Vagina (tissue), 2 donors: ENCODE data around the gene PPP1R14B. TPM values are rescaled to one million over a fixed set of nuclear protein-coding genes. Genes with fewer than 3 reads are reported as not detected.
A peak's percentile ranks its signal among the peaks of the same experiment; 100 is the strongest.

Experiments
- DNase-seq, 2 donors: peaks; one replicate each; pipeline ENCODE4 v3.0.0-alpha.2; 2017; ENCODE audit errors: extremely low spot score in 2 of 2
- H3K27ac ChIP-seq: fragments of 200-600 bp; sonication (generic); one replicate; pipeline ENCODE4 v1.5.1; 2019
- H3K27me3 ChIP-seq: fragments of 200-600 bp; sonication (generic); one replicate; pipeline ENCODE4 v1.5.1; 2019
- H3K36me3 ChIP-seq, 2 donors: fragments of 200-600 bp; sonication (generic); one replicate each; pipeline ENCODE4 v1.5.1; 2017 to 2019
- H3K4me1 ChIP-seq: fragments of 200-600 bp; sonication (generic); one replicate; pipeline ENCODE4 v1.5.1; 2019
- H3K4me3 ChIP-seq, 2 donors: fragments of 200-600 bp; sonication (generic); 1 replicate in 1 of 2; 2 replicates in 1 of 2; pipeline ENCODE4 v1.5.1; 2016 to 2019
- H3K9me3 ChIP-seq: fragments of 200-600 bp; sonication (generic); one replicate; pipeline ENCODE4 v1.5.1; 2019
- POLR2A ChIP-seq, 2 donors: fragments of 450-650 bp; IDR thresholded peaks; one replicate each; pipeline ENCODE4 v1.6.1; 2017; ENCODE audit warnings: antibody characterized with exemption in 2 of 2, mild to moderate bottlenecking in 2 of 2, moderate library complexity in 2 of 2
- POLR2AphosphoS5 ChIP-seq, 2 donors: sonication (generic); formaldehyde crosslinking; IDR thresholded peaks; one replicate each; pipeline ENCODE4 v1.9.0; 2017; ENCODE audit warnings: antibody characterized with exemption in 2 of 2, mild to moderate bottlenecking in 2 of 2, low read depth in 1 of 2; ENCODE audit not compliant: insufficient read depth in 1 of 2
- intact Hi-C: fragments of 100-400 bp; cut with DNase I; formaldehyde crosslinking; loops from one replicate; pipeline ENCODE4 v1.15.1; 2023
- total RNA-seq: library from RNA; depleted of rRNA; stranded (reverse); fragments of >200 nt; gene quantifications from one replicate; pipeline ENCODE4 v1.2.3, GENCODE V29; 2016
- TF ChIP-seq, protein P1 (sequence below), 3 experiments: fragments of 450-650 bp in 2 of 3; fragments of 200-600 bp in 1 of 3; sonication (generic) in 1 of 3; IDR thresholded peaks; one replicate each; pipeline ENCODE4 v1.5.1; 2017 to 2019; ENCODE audit warnings: antibody characterized with exemption in 3 of 3, mild to moderate bottlenecking in 2 of 3, moderate library complexity in 2 of 3

PPP1R14B gene
- total RNA-seq, 1 donor from 2014 or later = 85.2 TPM

DNA sequence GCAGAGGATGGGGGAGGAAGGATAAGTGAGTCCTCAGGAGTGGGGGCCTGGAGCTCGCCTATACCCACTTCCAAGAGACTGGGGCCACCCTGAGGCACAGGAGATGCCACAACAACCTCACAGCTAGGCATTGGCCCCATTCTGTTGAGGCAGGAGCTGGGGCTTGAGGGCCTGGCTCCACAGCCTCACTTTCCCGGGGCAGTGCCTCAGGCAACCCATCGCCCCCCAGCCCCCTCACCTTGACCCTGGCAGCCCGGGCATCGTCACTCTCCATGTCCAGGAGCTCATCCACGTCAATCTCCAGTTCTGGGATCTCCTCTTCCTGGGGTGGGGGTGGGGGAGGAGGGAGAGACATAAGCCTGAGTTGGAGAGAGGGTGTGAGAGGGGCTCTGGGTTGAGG is 1.8 kb downstream of the PPP1R14B start:
- no peak for DNase-seq
- Histone ChIP-seq H3K27ac (peak overlapping the region; percentile 76), H3K36me3 (peaks cover 0 to 12% of the 10 kb centered on the region in 2 donors), H3K27me3 (no peaks in the 10 kb centered on the region), H3K9me3 (no peaks in the 10 kb centered on the region), H3K4me1 (peaks cover 47% of the 10 kb centered on the region), H3K4me3 (peak overlapping the region; percentile 48 to 57)
- intact Hi-C loops = no loop called here
- TF ChIP-seq, protein P1, sequence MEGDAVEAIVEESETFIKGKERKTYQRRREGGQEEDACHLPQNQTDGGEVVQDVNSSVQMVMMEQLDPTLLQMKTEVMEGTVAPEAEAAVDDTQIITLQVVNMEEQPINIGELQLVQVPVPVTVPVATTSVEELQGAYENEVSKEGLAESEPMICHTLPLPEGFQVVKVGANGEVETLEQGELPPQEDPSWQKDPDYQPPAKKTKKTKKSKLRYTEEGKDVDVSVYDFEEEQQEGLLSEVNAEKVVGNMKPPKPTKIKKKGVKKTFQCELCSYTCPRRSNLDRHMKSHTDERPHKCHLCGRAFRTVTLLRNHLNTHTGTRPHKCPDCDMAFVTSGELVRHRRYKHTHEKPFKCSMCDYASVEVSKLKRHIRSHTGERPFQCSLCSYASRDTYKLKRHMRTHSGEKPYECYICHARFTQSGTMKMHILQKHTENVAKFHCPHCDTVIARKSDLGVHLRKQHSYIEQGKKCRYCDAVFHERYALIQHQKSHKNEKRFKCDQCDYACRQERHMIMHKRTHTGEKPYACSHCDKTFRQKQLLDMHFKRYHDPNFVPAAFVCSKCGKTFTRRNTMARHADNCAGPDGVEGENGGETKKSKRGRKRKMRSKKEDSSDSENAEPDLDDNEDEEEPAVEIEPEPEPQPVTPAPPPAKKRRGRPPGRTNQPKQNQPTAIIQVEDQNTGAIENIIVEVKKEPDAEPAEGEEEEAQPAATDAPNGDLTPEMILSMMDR (IDR thresholded peaks at IDR 0.05) = no peak
- TF ChIP-seq POLR2A (IDR thresholded peaks at IDR 0.05) = no peak
- no peak for TF ChIP-seq POLR2AphosphoS5 (IDR thresholded peaks at IDR 0.05; ENCODE audit: insufficient read depth in 1 of 2, low read depth in 1 of 2)

DNA sequence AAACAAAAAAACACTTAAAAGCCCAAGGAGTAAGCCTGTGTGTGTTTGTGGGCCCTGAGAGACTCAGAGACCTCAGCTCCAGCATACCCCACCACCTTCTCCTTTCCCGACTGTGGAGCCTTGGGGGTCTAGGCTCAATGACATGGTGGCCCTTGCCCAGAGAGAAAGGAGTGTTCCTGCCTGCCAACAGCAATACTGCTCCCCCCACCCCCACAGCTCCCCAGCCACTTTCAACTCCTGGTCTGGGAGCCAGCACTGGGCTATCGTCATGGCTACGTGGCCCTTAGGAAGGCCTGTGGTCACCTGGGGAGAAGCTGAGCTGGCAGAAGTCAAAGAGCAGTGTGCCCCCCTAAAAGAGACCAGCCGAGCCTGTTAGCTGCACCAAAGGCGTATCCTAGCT is 2.6 kb downstream of the PPP1R14B start:
- no peak for DNase-seq
- H3K4me1 ChIP-seq = peaks cover 51% of the 10 kb centered on the region
- H3K36me3 ChIP-seq = peaks cover 0 to 12% of the 10 kb centered on the region in 2 donors

DNA sequence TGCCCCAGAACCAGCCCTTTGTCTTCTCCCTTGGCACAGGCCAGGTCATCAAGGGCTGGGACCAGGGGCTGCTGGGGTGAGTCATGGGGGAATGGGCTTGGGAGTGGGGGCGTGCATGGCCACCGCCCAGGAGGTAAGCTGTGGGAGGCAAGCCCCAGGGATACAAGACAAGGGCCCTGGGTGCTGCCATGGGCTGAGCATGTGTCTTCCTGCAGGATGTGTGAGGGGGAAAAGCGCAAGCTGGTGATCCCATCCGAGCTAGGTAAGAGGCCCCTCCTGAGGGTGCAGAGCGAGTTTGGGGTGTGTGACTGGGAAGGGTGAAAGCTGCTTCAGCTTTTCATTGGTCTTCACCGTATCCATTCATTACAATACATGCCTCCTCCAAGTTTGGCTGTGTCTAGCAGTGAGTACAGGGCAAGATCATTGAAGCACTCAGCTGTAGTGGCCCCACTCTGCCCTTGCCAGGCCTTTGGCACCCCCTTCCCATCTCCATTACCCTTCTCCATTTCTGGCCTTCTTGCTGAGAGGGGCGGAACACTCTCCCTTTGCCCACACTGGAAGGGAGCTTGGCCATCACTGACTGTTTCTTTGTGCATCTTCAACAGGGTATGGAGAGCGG is 3.4 kb downstream of the PPP1R14B start:
- no peak overlapping the region for H3K4me3 ChIP-seq
- DNase-seq = no peak
- no peaks in the 10 kb centered on the region for H3K9me3 ChIP-seq
- TF ChIP-seq POLR2AphosphoS5 (IDR thresholded peaks at IDR 0.05; ENCODE audit: insufficient read depth in 1 of 2, low read depth in 1 of 2) (no peak), POLR2A (IDR thresholded peaks at IDR 0.05) (no peak)
- TF ChIP-seq, protein P1 (IDR thresholded peaks at IDR 0.05) = no peak
- peak overlapping the region; percentile 100 for H3K27ac ChIP-seq
- H3K4me1 ChIP-seq = peaks cover 51% of the 10 kb centered on the region
- intact Hi-C loops = no loop called here
- no peaks in the 10 kb centered on the region for H3K27me3 ChIP-seq
- peaks cover 0 to 19% of the 10 kb centered on the region in 2 donors for H3K36me3 ChIP-seq

More for the DNA sequence above, 2.6 kb downstream of the PPP1R14B start:
- Histone ChIP-seq H3K27me3 (no peaks in the 10 kb centered on the region), H3K4me3 (no peak overlapping the region), H3K9me3 (no peaks in the 10 kb centered on the region), H3K27ac (no peak overlapping the region)
- intact Hi-C loops = no loop called here
- TF ChIP-seq POLR2A (IDR thresholded peaks at IDR 0.05) (no peak), POLR2AphosphoS5 (IDR thresholded peaks at IDR 0.05; ENCODE audit: insufficient read depth in 1 of 2, low read depth in 1 of 2) (no peak)
- TF ChIP-seq, protein P1 (IDR thresholded peaks at IDR 0.05) = no peak

DNA sequence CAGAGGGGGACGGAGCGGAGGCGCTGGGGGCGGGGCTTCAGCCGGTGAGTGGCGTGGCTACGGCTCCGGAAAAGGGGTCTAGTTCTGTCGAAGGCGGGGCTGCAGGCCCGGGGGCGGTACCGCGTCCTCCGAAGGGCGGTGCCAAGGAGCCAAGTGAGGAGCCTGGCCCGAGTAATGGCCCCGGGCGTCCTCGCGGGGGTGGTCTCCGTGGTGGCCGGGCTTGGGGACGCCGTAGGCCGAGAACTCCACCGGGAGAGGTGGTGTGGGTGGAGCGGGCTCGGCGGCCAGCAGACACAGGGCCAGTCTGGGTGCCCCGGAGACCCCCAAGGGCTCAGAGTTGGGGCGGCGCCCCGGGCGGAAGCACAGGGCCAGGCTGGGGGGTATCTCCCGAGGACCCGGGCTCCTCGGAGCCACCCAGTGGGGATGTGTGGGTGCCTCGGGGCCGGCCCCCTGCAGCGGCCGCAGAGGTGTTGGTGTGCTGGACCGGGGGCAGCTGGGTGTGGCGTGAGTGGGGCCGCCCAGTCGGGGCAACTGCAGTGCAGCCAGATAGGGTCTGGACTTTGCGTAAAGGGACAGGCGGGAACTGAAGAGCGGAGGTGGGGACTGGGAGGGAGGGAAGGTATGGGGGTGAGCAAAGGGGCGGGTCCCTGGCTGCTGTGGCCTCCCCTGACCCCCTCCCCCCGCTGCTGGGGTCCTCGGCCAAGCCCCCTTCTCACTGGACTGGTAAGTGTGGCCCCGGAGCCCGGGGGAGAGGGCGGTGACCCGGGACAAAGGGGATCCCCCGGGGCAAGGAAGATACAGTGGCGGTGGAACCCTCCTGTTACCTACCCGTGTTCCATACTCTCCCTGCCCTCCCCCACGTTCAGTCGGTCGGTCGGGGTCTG is 5.0 kb downstream of the PPP1R14B start:
- TF ChIP-seq, protein P1 (IDR thresholded peaks at IDR 0.05) = no peak
- peak; percentile 68 to 92 for TF ChIP-seq POLR2AphosphoS5 (IDR thresholded peaks at IDR 0.05; ENCODE audit: insufficient read depth in 1 of 2, low read depth in 1 of 2)
- peak in 1 of 2 donors; percentile 86 for TF ChIP-seq POLR2A (IDR thresholded peaks at IDR 0.05)
- DNase-seq = no peak
- peak overlapping the region; percentile 100 for H3K27ac ChIP-seq
- H3K4me1 ChIP-seq = peaks cover 61% of the 10 kb centered on the region
- no peaks in the 10 kb centered on the region for H3K9me3 ChIP-seq
- H3K27me3 ChIP-seq = no peaks in the 10 kb centered on the region
- intact Hi-C loops = loop anchor here (2.0 kb wide), 1 partner anchor 75 kb away; the partner anchor contains the start of gene TRMT112
- H3K4me3 ChIP-seq = peak overlapping the region; percentile 87 to 99
- peaks cover 0 to 30% of the 10 kb centered on the region in 2 donors for H3K36me3 ChIP-seq
